Epithelial cell of proximal tubule (primary cell): ENCODE results near the gene ACVRL1. TPM values are rescaled to one million over a fixed set of nuclear protein-coding genes. Genes with fewer than 3 reads are reported as not detected.
A peak's percentile ranks its signal among the peaks of the same experiment; 100 is the strongest.

Experiments
- DNase-seq: peaks from one replicate; pipeline ENCODE4 v3.0.0-alpha.2; 2011; ENCODE audit warnings: low read depth
- H3K4me3 ChIP-seq: 2 replicates; pipeline ENCODE4 v1.5.1; 2011; ENCODE audit warnings: low read depth, mild to moderate bottlenecking, low read length
- total RNA-seq: library from RNA; depleted of rRNA; stranded (reverse); fragments of >200 nt; gene quantifications from 2 replicates; pipeline ENCODE4 v1.2.3, GENCODE V29; 2015
- TF ChIP-seq, protein P1 (sequence below): conservative IDR thresholded peaks from 2 replicates; pipeline ENCODE4 v1.5.1; 2012; ENCODE audit warnings: low read depth, mild to moderate bottlenecking, low read length

Gene ACVRL1
- total RNA-seq, 1 donor from 2014 or later: 3.6 TPM

DNA sequence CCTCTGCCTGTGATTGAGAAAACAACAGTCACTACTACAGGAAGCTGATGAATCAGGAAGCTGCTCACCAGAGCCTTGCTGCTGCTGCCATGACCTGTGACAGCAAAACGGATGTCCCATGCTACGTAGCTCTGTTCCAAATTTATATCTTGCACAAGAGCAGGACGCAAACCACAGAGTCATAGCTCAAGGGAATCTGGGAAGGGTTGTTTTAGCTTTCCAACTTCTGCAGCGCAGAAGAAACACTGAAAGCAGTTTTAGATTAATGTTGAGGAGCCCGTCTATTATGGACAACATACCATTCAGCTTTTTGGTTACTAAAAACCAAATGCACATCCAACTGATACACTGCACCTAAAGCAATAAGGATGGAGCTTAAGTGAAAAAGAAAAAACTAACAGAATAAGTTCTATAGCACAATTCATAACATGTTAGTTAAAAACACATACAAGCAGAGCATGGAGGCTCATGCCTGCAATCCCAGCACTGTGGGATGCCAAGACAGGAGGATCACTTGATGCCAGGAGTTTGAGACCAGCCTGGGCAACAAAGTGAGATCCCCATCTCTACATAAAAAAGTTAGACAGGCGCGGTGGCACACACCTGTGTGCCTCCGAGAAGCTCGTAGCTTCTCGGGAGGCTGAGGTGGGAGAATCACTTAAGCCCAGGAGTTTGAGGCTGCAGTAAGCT lies 21.1 kb upstream of the ACVRL1 start:
- DNase-seq: peak; percentile 83
- TF ChIP-seq, protein P1, sequence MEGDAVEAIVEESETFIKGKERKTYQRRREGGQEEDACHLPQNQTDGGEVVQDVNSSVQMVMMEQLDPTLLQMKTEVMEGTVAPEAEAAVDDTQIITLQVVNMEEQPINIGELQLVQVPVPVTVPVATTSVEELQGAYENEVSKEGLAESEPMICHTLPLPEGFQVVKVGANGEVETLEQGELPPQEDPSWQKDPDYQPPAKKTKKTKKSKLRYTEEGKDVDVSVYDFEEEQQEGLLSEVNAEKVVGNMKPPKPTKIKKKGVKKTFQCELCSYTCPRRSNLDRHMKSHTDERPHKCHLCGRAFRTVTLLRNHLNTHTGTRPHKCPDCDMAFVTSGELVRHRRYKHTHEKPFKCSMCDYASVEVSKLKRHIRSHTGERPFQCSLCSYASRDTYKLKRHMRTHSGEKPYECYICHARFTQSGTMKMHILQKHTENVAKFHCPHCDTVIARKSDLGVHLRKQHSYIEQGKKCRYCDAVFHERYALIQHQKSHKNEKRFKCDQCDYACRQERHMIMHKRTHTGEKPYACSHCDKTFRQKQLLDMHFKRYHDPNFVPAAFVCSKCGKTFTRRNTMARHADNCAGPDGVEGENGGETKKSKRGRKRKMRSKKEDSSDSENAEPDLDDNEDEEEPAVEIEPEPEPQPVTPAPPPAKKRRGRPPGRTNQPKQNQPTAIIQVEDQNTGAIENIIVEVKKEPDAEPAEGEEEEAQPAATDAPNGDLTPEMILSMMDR: no peak
- H3K4me3 ChIP-seq: no peak overlapping the region

DNA sequence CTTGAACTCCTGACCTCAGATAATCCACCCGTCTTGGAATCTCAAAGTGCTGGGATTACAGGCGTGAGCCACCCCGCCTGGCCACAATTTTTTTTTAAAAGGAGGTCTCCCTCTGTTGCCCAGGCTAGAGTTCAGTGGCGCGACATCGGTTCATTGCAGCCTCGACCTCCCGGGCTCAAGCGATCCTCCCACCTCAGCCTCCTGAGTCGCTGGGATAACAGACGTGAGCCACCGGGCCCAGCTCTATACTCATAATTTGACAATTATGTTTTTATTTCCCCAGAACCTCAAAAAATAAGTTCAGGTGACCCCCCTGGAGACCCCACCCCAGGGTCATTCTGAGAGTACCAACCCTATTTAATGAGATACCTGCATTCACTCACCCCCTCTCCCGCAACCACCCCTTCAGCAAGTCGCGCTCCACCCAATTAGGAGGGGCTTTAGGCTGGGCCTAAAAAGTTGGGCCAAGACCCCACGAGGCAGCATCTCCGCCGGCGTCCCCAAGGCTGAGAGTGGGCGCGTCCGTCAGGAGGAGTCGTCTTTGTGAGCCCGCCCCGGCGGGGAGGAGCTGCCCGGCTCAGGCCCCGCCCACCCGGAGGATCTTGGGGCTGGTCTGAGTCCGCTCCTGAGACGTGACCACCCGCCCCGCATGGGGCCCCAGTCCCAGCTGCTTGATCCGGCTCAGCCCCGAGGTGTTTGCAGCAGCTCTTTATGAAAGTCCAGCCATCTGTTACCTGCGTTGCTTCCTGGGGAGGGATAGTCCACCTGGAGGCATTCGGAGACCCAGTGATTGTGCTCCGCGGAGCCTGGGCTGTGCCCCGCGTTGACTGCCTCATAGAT lies 19.6 kb upstream of the ACVRL1 start, which contains the start of gene ANKRD33:
ANKRD33 (plus strand) TSS at position 628 of the 840 bp plus-strand sequence; CDS start at position 712, 84 bp downstream.
- H3K4me3 ChIP-seq: peak within 1 kb of the TSS; percentile 21
- TF ChIP-seq, protein P1: no peak
- DNase-seq: no peak

- DNase-seq: no peak
- TF ChIP-seq, protein P1: no peak
- peak overlapping the region; percentile 21 for H3K4me3 ChIP-seq
These were observed 18.7 kb upstream of the ACVRL1 start for GRCh38 chr12:51888316-51889215.

DNA sequence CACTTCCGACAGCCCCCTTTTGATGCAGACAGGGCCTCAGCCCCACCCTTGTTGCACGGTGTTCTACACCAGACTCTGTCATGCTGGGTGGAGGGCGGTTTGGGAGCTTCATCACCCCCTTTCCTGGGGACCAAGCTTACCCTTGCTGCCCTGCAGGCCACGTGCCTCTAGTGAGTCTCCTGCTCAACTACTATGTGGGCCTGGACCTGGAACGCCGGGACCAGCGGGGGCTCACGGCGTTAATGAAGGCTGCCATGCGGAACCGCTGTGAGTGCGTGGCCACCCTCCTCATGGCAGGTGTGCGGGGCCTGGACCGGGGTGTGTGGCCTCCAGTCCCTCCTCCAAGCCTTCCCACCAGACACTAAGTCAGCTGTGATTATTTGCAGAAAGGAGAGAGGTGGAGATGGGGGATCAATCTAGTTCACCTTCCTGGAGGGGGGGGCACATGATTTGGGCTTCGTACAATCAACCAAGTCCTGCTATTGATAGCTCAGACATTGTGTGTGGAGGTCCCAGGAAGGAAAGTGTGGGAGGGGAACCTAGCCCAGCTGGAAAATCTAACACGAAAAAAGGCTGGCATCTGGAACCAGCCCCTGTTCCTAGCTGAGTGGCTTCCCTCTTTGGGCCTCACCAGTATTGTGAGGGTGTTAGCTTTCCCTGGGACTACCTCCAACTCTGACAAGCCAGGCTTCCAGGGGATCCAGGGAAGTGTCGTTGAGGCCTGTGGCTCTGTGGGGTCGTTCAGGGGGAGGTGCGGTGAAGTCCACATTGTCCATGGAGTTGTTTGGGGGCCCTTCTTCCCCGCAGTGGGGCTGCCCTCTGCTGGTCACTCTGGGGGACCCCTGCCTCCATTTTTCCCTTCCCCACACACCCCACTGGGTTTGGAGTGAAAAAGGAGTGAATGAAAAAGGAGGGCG lies 17.8 kb upstream of the ACVRL1 start:
- TF ChIP-seq, protein P1: peak; percentile 31
- no peak overlapping the region for H3K4me3 ChIP-seq
- DNase-seq: no peak

DNA sequence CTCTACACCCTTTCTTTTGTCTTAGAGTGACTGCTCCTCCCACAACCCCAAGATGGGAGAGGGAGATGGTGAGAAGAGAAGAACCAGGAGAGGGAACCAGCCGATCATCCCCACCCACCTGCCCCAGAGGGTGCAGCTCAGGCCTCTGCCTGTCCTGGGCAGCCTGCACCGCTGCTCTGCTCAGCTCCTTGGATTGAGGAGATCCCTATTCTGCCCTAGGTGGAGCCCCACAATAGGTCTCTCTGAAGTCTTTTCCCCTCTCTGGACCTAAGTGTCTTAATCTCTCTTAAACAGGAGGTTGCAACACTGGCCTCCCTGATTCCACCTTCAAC lies 17.2 kb upstream of the ACVRL1 start:
- TF ChIP-seq, protein P1: no peak
- H3K4me3 ChIP-seq: no peak overlapping the region
- no peak for DNase-seq

GRCh38 chr12:51890511-51891171 lies 16.7 kb upstream of the ACVRL1 start:
- H3K4me3 ChIP-seq: no peak overlapping the region

More at GRCh38 chr12:51890511-51891171, 16.7 kb upstream of the ACVRL1 start:
- TF ChIP-seq, protein P1: no peak
- DNase-seq: no peak
